Lower lobe of right lung (tissue), 2 donors: ENCODE data around the gene PCSK5. TPM values are rescaled to one million over a fixed set of nuclear protein-coding genes. Genes with fewer than 3 reads are reported as not detected.
A peak's percentile ranks its signal among the peaks of the same experiment; 100 is the strongest.

ENCODE experiments used
- ATAC-seq, 2 donors: fragments of 200-7000 bp; cut with Tn5 transposase; one replicate each; pipeline ENCODE4 v1.9.1; 2020 to 2022; ENCODE audit warnings: mild to moderate bottlenecking in 2 of 2, moderate library complexity in 2 of 2
- DNase-seq: peaks from one replicate; pipeline ENCODE4 v3.0.0-alpha.2; 2020
- H3K27ac ChIP-seq: fragments of 200-600 bp; one replicate; pipeline ENCODE4 v1.8.0; 2022
- H3K27me3 ChIP-seq: fragments of 200-600 bp; one replicate; pipeline ENCODE4 v1.8.0; 2022; ENCODE audit warnings: low read depth
- H3K36me3 ChIP-seq: fragments of 200-600 bp; one replicate; pipeline ENCODE4 v1.8.0; 2022; ENCODE audit warnings: mild to moderate bottlenecking
- H3K4me1 ChIP-seq: fragments of 200-600 bp; one replicate; pipeline ENCODE4 v1.8.0; 2022
- H3K4me3 ChIP-seq: fragments of 200-600 bp; one replicate; pipeline ENCODE4 v1.8.0; 2022; ENCODE audit warnings: mild to moderate bottlenecking
- H3K9me3 ChIP-seq: fragments of 200-600 bp; one replicate; pipeline ENCODE4 v1.8.0; 2022
- CTCF ChIP-seq: fragments of 200-600 bp; IDR thresholded peaks from one replicate; pipeline ENCODE4 v1.8.0; 2022; ENCODE audit warnings: antibody characterized with exemption, mild to moderate bottlenecking
- intact Hi-C: fragments of 100-400 bp; cut with DNase I; formaldehyde crosslinking; loops from one replicate; pipeline ENCODE4 v1.11.0; 2022
- total RNA-seq: library from RNA; stranded (reverse); fragmentation: NEBNext Ultra II Directional; extraction: Animal tissue kit (Norgen Biotek cat#: 25700); gene quantifications from one replicate; pipeline ENCODE4 v1.2.1, GENCODE V29; 2021
- donor health status: DM: no; HTN: yes; CAD: no; lungs with severe emphysema.

PCSK5 gene
- total RNA-seq, 1 donor from 2014 or later = 18.1 TPM

GRCh38 chr9:75851917-75852316 is 38.6 kb upstream of the PCSK5 start:
- DNase-seq = no peak
- intact Hi-C loops = no loop called here

GRCh38 chr9:75852746-75853145 is 37.7 kb upstream of the PCSK5 start:
- Histone ChIP-seq H3K27ac (no peak overlapping the region), H3K4me1 (no peaks in the 10 kb centered on the region), H3K27me3 (no peaks in the 10 kb centered on the region), H3K4me3 (no peak overlapping the region), H3K36me3 (no peaks in the 10 kb centered on the region), H3K9me3 (no peaks in the 10 kb centered on the region)
- DNase-seq = no peak
- intact Hi-C loops = no loop called here
- ATAC-seq = no peak
- TF ChIP-seq CTCF = no peak

More at GRCh38 chr9:75851917-75852316, 38.6 kb upstream of the PCSK5 start:
- no peaks in the 10 kb centered on the region for H3K4me1 ChIP-seq
- H3K9me3 ChIP-seq = no peaks in the 10 kb centered on the region
- H3K4me3 ChIP-seq = no peak overlapping the region
- no peak for TF ChIP-seq CTCF
- H3K36me3 ChIP-seq = no peaks in the 10 kb centered on the region
- ATAC-seq = no peak
- H3K27ac ChIP-seq = no peak overlapping the region
- H3K27me3 ChIP-seq = no peaks in the 10 kb centered on the region

DNA sequence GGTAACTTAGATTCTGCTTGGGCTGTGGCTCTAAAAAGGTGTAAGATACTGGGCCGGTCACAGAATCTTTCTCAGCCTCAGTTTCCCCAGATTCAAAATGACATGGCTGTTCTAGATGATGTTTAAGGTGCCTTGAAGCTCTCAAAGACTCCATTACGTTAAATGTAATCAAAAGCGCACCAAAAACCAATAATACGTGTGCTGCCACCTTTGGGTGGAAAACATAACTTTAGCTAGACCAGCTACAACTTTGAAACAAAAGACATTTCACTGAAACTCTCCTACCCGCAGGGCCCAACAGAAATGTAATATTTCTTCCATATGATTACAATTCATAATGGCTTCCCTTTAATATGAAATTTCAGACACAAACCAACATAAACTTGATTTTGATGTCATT is 35.0 kb upstream of the PCSK5 start:
- no peak for ATAC-seq
- DNase-seq = no peak
- Histone ChIP-seq H3K27ac (no peak overlapping the region), H3K9me3 (no peaks in the 10 kb centered on the region), H3K27me3 (no peaks in the 10 kb centered on the region), H3K4me3 (no peak overlapping the region), H3K4me1 (no peaks in the 10 kb centered on the region), H3K36me3 (no peaks in the 10 kb centered on the region)
- peak; percentile 30 for TF ChIP-seq CTCF
- intact Hi-C loops = no loop called here

DNA sequence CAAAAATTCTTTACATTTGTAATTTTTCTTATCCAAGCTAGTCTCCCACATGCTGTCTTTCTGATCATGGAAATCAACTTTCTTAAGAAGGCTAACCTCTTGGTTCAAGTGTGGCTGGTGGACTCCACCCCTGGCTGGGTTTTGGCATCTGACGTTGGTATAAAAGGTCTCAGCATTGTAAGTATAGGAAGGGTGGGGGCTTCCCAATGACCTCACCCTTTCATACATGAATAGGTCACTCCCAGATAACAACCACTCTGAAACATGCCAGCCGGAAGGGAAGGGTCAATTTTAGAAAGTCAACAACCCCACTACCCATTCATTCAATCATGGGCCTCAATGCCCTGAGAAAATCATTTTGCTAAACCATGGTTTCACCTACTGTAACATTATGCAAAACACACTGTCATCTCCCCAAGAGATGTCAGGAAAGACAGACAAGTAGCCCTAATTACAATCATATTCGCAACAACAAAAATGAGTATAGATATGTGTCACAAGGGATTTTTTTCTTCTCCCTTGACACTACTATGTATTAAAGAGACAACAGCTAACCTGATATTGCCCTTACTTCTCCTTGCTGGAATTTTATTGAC is 31.9 kb upstream of the PCSK5 start:
- H3K9me3 ChIP-seq = no peaks in the 10 kb centered on the region
- no peak overlapping the region for H3K4me3 ChIP-seq
- TF ChIP-seq CTCF = no peak
- intact Hi-C loops = no loop called here
- H3K36me3 ChIP-seq = no peaks in the 10 kb centered on the region
- H3K27ac ChIP-seq = no peak overlapping the region
- DNase-seq (no peak), ATAC-seq (no peak)
- H3K4me1 ChIP-seq = no peaks in the 10 kb centered on the region
- no peaks in the 10 kb centered on the region for H3K27me3 ChIP-seq

DNA sequence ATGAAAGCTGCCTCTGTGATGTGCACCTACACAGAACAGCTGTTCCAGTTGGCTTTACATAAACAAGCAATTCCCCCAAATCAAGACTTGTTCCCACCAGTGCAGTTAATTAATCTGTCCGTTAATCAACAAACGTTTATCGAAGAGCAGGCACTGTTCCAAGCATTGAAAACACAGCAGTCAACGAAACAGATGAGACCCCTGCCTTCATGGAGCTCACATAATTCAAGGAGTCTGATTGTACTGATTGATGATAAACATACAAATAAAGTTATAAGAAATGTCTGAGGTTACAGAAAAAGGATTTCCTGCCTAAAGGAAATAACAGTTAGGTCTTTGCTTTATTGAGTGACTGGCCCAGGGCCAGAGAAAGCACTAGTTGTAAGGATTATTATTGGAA is 26.2 kb upstream of the PCSK5 start:
- TF ChIP-seq CTCF = no peak
- Histone ChIP-seq H3K4me1 (no peaks in the 10 kb centered on the region), H3K27me3 (no peaks in the 10 kb centered on the region), H3K27ac (no peak overlapping the region), H3K36me3 (no peaks in the 10 kb centered on the region), H3K9me3 (no peaks in the 10 kb centered on the region), H3K4me3 (no peak overlapping the region)
- intact Hi-C loops = no loop called here
- DNase-seq = no peak
- no peak for ATAC-seq
